GM10266 (cell line): ENCODE data around the gene SLC5A11.
"Not testable (repeated sequence)": the region's sequence is repeated elsewhere in the genome, so short reads cannot be mapped to it uniquely, and the experiment has no call there.

Source experiments
- DNase-seq: peaks from one replicate; pipeline ENCODE4 v3.0.0; 2012; ENCODE audit errors: extremely low spot score
- TF ChIP-seq, protein P1 (sequence below): IDR thresholded peaks from 2 replicates; pipeline ENCODE4 v1.5.1; 2012; ENCODE audit warnings: mild to moderate bottlenecking, low read depth; ENCODE audit not compliant: control insufficient read depth, insufficient read depth; ENCODE audit errors: missing control alignments

The SLC5A11 gene

DNA sequence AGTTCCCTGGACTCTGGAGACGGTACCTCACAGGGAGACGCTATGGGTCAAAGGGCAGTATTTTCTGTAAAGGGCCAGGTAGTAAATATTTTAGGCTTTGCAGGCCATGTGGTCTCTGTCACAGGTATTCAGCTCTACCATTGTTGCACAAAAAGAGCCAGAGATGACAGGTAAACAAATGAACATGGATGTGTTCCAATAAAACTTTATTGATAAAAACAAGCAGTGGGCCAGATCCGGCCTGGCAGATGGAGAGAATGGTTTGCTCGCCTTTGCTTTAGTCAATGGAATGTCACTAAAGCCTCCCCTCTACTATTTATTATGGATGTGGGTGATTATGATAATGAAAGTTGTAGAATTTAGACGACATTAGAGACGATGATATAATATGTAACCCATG, 8.9 kb upstream of the SLC5A11 start:
- TF ChIP-seq, protein P1, sequence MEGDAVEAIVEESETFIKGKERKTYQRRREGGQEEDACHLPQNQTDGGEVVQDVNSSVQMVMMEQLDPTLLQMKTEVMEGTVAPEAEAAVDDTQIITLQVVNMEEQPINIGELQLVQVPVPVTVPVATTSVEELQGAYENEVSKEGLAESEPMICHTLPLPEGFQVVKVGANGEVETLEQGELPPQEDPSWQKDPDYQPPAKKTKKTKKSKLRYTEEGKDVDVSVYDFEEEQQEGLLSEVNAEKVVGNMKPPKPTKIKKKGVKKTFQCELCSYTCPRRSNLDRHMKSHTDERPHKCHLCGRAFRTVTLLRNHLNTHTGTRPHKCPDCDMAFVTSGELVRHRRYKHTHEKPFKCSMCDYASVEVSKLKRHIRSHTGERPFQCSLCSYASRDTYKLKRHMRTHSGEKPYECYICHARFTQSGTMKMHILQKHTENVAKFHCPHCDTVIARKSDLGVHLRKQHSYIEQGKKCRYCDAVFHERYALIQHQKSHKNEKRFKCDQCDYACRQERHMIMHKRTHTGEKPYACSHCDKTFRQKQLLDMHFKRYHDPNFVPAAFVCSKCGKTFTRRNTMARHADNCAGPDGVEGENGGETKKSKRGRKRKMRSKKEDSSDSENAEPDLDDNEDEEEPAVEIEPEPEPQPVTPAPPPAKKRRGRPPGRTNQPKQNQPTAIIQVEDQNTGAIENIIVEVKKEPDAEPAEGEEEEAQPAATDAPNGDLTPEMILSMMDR: no peak
- DNase-seq: no peak

DNA sequence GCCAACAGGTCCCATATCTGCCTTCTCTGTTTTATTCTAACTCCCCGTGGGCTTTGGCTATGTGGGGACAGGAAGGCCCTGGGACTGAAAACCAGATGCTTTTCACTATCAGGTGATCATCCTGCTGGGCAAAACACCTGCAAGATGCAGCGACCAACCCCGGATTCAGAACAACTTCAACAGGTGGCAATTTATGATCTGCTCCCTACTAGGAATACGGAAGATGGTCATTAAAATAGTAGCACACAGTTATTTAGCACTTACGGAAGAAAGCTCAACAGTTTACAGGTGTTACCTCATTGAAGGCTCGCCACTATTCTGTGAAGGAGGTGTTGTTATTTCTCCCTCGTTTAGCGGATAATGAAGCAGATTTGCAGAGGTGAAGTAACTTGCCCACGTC, 7.8 kb upstream of the SLC5A11 start:
- DNase-seq: no peak
- TF ChIP-seq, protein P1: no peak

DNA sequence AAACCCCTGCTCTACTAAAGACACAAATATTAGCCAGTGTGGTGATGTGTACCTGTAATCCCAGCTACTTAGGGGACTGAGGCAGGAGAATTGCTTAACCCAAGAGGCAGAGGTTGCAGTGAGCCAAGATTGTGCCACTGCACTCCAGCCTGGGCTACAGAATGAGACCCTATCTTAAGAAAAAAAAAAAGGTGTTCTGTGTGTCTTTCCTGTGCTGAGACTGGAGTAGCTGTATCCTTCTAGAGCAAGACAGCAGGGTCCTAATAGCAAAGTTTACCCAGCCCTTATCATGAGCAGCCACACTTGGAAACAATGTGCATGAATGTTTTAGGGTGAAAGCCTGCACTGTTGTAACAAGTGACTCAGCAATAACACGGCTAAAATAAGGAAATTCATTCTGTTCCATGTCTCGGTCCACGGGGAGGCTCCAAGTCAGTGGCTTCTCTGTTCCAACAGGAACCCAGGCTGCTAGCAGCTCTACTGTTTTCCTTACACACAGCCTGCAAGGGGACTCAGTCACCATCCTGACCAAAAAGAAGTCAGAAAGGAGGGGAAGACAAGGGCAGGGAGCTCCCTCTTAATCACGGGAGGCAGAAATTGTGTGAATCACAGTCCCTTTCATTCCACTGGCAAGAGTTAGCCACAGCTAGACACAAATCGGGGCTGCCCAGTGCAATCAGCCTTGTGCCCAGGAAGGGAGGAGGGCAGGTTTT, 7.1 kb upstream of the SLC5A11 start:
- TF ChIP-seq, protein P1: no peak
- DNase-seq: no peak

DNA sequence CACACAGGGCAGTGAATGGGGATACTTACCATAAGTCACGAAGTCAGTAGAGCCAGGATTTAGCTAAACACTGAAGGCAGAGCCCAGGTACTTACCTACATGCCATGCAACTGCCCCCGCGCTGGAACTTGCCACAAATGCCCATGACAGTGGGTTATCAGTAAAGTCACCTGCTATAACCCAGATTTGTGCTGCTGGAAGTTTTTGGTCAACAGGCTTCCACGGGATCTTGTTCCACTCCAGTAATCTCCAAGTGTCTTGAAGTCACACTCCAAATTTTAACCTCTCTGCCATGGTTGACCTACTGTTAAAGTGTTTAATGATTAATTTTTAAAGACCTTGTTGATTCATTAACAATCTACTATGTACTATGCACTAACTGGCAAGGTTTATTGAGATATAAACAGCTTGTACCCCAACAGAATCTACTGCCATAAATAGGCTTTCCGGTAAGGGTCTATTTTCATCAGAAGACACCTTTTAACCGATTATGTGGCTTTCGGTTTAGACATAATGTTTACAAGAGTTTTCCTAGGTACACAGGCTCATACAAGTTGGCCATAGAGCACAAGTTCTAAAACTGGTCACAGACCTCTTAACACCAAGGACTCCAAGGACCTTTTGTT, 6.3 kb upstream of the SLC5A11 start:
- TF ChIP-seq, protein P1: no peak
- no peak for DNase-seq

DNA sequence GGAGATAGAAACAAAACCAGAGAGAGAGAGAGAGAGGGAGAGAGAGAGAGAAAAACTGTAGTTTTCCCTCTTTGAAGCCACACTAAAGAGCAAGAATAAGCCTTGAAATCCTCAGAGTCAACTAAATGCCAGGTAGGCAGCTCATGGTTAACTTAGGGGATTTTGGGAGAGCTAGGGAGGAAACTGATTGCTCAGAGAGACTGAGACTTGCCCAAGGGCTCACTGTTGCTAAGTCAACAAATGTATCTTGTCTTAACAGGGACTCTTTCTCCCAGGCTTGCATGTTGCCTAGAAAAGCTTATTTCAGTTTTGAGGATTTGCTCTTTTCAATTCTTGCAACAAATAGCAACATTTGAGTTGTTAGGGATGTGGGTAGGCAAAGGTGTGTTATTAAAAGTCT, 4.5 kb upstream of the SLC5A11 start:
- TF ChIP-seq, protein P1: no peak
- no peak for DNase-seq

DNA sequence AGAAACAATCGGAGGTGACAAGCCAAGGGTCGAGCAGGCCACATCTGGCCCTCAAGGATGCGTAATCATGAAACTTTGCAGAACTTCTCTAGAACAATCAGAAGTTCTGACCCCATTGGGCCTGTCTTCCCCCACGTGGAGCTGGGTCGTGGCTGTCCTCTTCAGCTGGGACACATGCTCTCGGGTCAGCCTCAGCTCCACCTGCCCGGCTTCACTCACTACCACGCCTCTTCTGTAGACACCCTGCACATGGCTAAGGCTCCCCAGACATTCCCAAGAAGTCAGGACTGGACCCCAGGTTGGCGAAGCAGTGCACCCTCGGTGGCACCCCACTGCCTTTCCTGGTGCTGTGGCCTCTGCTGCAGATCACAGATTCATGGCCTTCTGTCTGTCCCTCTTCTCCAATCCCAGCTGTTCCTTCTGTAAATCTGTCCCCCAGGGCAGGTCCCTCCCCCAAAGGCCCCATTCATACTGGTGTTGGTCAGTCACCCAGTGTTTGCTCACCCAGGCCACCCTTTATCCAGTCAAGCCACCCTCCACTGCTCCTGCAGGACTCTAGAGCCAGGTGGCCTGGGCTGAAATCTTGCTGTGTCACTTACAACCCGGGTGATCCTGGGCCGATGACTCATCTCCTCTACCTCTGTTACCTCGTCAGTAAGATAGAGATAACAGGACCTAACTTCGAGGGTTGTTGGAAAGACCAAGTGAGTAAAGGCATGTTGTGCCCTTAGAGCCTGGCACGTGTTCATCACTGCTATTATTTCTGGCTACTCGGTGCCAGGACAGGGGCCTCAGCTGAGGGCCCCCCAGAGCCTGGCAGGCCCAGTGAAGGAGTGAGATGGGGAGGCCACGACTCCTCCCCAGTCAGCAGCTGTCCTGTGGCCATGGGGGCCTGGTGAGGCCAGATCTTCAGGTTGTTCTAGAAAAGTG, 1.4 kb upstream of the SLC5A11 start:
- DNase-seq: no peak
- TF ChIP-seq, protein P1: no peak

DNA sequence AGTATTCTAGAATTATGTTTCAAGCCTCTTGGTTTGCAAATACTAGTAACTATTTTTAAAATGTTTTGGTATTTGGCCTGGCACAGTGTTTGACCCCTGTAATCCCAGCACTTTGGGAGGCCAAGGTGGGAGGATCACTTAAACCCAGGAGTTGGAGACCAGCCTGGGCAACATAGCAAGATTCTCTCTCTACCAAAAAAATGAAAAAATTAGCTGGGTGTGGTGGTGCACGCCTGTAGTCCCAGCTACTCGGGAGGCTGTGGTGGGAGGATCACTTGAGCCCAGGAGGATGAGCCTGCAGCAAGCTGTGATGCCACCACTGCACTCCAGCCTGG, 765 bp upstream of the SLC5A11 start:
- not testable (repeated sequence) for DNase-seq
